Lower leg skin (tissue), 4 donors: ENCODE results near the gene SLC13A5. TPM values are rescaled to one million over a fixed set of nuclear protein-coding genes. Genes with fewer than 3 reads are reported as not detected.

ENCODE experiments used
- DNase-seq, 2 donors: peaks; one replicate each; pipeline ENCODE4 v3.0.0-alpha.2; 2019; ENCODE audit warnings: low spot score in 2 of 2
- H3K4me3 ChIP-seq: fragments of 200-600 bp; sonication (generic); 2 replicates; pipeline ENCODE4 v1.5.1; 2017; ENCODE audit warnings: mild to moderate bottlenecking, low read depth; ENCODE audit not compliant: poor library complexity, severe bottlenecking
- CTCF ChIP-seq, 3 donors: fragments of 450-650 bp; IDR thresholded peaks; one replicate each; pipeline ENCODE4 v1.5.1; 2016; ENCODE audit warnings: antibody characterized with exemption in 3 of 3, mild to moderate bottlenecking in 3 of 3, moderate library complexity in 2 of 3
- POLR2A ChIP-seq, 2 donors: fragments of 450-650 bp; IDR thresholded peaks; one replicate each; pipeline ENCODE4 v1.6.1; 2016 to 2017; ENCODE audit warnings: antibody characterized with exemption in 2 of 2, mild to moderate bottlenecking in 1 of 2, moderate library complexity in 1 of 2
- WGBS, 2 donors: methylation state at CpG; one replicate each; pipeline ENCODE4 v1.1.5; 2018; 5-methylcytosine and 5-hydroxymethylcytosine counted together
- intact Hi-C: fragments of 100-400 bp; cut with DNase I; formaldehyde crosslinking; loops from one replicate; pipeline ENCODE4 v1.15.0; 2023; ENCODE audit warnings: low total_unique reads
- total RNA-seq, 4 donors: library from RNA; depleted of rRNA; stranded (reverse); fragments of >200 nt; gene quantifications; one replicate each; pipeline ENCODE4 v1.1.0, GENCODE V29; 2016

The SLC13A5 gene
- total RNA-seq, 4 donors from 2014 or later = not detected

GRCh38 chr17:6683730-6684459 is 29.3 kb downstream of the SLC13A5 start:
- no peak for TF ChIP-seq CTCF (IDR thresholded peaks at IDR 0.05)
- TF ChIP-seq POLR2A (IDR thresholded peaks at IDR 0.05) = no peak
- H3K4me3 ChIP-seq = no peak overlapping the region
- WGBS, 2 donors = 94 to 97% methylated on average over 3 of the region's 3 CpGs
- no peak for DNase-seq
- intact Hi-C loops = no loop called here

- intact Hi-C loops = no loop called here
- TF ChIP-seq POLR2A (IDR thresholded peaks at IDR 0.05) (no peak), CTCF (IDR thresholded peaks at IDR 0.05) (no peak)
- no peak for DNase-seq
- 92 to 97% methylated on average over 3 of the region's 3 CpGs for WGBS, 2 donors
- no peak overlapping the region for H3K4me3 ChIP-seq
Observed at GRCh38 chr17:6683081-6683684, 30.0 kb downstream of the SLC13A5 start.

- intact Hi-C loops = no loop called here
Observed at GRCh38 chr17:6682339-6682738, 30.8 kb downstream of the SLC13A5 start.

GRCh38 chr17:6681671-6682070 is 31.5 kb downstream of the SLC13A5 start:
- TF ChIP-seq CTCF (IDR thresholded peaks at IDR 0.05) = no peak
- no peak for TF ChIP-seq POLR2A (IDR thresholded peaks at IDR 0.05)
- WGBS, 2 donors = 67 to 69% methylated on average over 5 of the region's 5 CpGs
- no peak overlapping the region for H3K4me3 ChIP-seq
- intact Hi-C loops = no loop called here
- DNase-seq = no peak

More at GRCh38 chr17:6682339-6682738, 30.8 kb downstream of the SLC13A5 start:
- H3K4me3 ChIP-seq = no peak overlapping the region
- DNase-seq = no peak
- TF ChIP-seq CTCF (IDR thresholded peaks at IDR 0.05) (no peak), POLR2A (IDR thresholded peaks at IDR 0.05) (no peak)
- 88 to 97% methylated on average over 4 of the region's 4 CpGs for WGBS, 2 donors

DNA sequence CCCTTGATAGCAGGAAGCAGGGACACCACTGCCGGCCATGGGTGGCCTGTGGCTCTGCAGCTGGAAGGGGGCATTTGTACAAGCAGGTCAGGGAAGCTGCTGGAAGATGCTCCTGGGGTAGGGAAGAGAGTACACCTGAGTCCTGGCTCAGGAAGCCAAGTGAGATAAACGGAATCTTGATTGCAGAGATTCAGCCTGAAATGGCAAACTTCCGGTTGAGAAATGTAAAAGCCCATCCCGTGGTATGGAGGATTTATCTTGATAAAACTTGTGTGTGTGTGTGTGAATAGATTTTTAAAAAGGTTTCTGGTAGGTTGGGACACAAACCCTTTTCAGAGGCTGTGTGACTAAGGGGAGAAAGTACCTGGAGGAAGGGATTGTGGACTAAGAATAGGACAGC is 32.0 kb downstream of the SLC13A5 start:
- TF ChIP-seq CTCF (IDR thresholded peaks at IDR 0.05) = no peak
- TF ChIP-seq POLR2A (IDR thresholded peaks at IDR 0.05) = no peak
- H3K4me3 ChIP-seq = no peak overlapping the region
- 64 to 73% methylated on average over 4 of the region's 4 CpGs for WGBS, 2 donors
- intact Hi-C loops = no loop called here
- no peak for DNase-seq
